ENCODE measurements around the gene HIF3A.

DNA sequence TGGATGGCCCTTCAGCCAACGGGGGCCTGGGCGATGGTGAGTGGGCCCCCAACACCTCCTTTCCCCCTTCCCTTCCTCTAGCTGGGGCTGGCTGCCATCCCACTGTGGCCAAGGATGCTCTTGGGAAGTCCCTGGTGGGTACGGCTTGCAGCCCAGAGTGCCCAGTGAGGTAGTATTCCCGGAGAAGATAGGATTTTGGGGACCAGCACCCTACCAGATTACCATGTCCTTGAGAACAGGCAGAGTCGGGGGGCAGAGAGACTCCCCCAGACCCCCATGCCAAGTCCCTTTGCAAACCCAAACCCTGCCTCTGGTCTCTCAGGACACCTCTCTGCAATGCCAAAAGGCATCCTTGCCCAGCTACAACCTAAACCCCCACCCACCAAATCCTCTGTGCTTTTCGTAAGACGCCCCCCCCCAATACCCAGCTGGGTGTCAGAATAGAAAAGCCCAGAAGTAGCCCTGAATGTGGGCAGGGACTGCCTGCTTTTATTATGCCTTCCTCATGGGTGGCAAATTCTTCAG is 1.7 kb downstream of the HIF3A start:
- TF ChIP-seq CTCF (IDR thresholded peaks at IDR 0.05), result no peak
- TF ChIP-seq POLR2A (IDR thresholded peaks at IDR 0.05), result peak in 1 of 2 donors; percentile 45
